SU-DHL-6 (cell line): ENCODE results near the gene TEAD1.

Experiments used
- H2AFZ ChIP-seq: fragments of 200-600 bp; sonication (generic); 2 replicates; pipeline ENCODE4 v1.6.1; 2014; ENCODE audit warnings: low read depth, mild to moderate bottlenecking, moderate library complexity, mixed read lengths, antibody characterized with exemption, low read length; ENCODE audit not compliant: severe bottlenecking
- H3F3A ChIP-seq: fragments of 200-600 bp; shearing (Covaris generic); 2 replicates; pipeline ENCODE4 v1.6.0; 2016; ENCODE audit warnings: antibody characterized with exemption, mild to moderate bottlenecking; ENCODE audit not compliant: insufficient read depth
- H3K27ac ChIP-seq: fragments of 200-600 bp; sonication (generic); 2 replicates; pipeline ENCODE4 v1.5.1; 2016; ENCODE audit warnings: low read depth, mild to moderate bottlenecking, low read length, moderate library complexity, mixed read lengths
- H3K27me3 ChIP-seq: fragments of 200-600 bp; sonication (generic), shearing (Covaris generic); 2 replicates; pipeline ENCODE4 v1.6.0; 2014; ENCODE audit warnings: mild to moderate bottlenecking, low read length
- H3K36me3 ChIP-seq: fragments of 200-600 bp; sonication (generic); 2 replicates; pipeline ENCODE4 v1.6.1; 2014; ENCODE audit warnings: mild to moderate bottlenecking, low read length, mixed read lengths
- H3K4me2 ChIP-seq: fragments of 300-600, 200-600 bp; shearing (Covaris generic), sonication (generic); 2 replicates; pipeline ENCODE4 v1.6.0; 2014; ENCODE audit warnings: low read length, low read depth, mild to moderate bottlenecking; ENCODE audit not compliant: poor library complexity, severe bottlenecking
- H3K4me3 ChIP-seq: fragments of 200-600 bp; sonication (generic); 2 replicates; pipeline ENCODE4 v1.5.1; 2014; ENCODE audit warnings: antibody characterized with exemption, low read length, mild to moderate bottlenecking, mixed read lengths; ENCODE audit not compliant: insufficient read depth, poor library complexity, severe bottlenecking
- H3K79me2 ChIP-seq: fragments of 200-600 bp; sonication (generic); 2 replicates; pipeline ENCODE4 v1.6.1; 2014; ENCODE audit warnings: mild to moderate bottlenecking, low read length, moderate library complexity; ENCODE audit not compliant: insufficient read depth
- H3K9ac ChIP-seq: fragments of 200-600 bp; sonication (generic); 2 replicates; pipeline ENCODE4 v1.7.0; 2014; ENCODE audit warnings: mild to moderate bottlenecking, low read length
- H3K9me2 ChIP-seq: fragments of 200-600 bp; sonication (generic); replicated peaks from 2 replicates; pipeline ENCODE4 v1.6.1; 2014; ENCODE audit warnings: low read length; ENCODE audit not compliant: insufficient read depth
- H3K9me3 ChIP-seq: fragments of 200-600 bp; sonication (generic); 2 replicates; pipeline ENCODE4 v1.6.1; 2014; ENCODE audit warnings: low read length, mixed read lengths; ENCODE audit not compliant: insufficient read depth
- H4K20me1 ChIP-seq: fragments of 200-600 bp; sonication (generic); 2 replicates; pipeline ENCODE4 v1.6.1; 2014; ENCODE audit warnings: low read depth, mild to moderate bottlenecking, antibody characterized with exemption, low read length, moderate library complexity, mixed read lengths
- CTCF ChIP-seq: fragments of 200-600 bp; sonication (generic); IDR thresholded peaks from one replicate; pipeline ENCODE4 v1.5.1; 2017; ENCODE audit warnings: antibody characterized with exemption, mild to moderate bottlenecking, low read length, moderate library complexity; ENCODE audit not compliant: insufficient read depth, poor library complexity, severe bottlenecking
- EZH2phosphoT487 ChIP-seq: fragments of 200-600 bp; sonication (generic), shearing (Covaris generic); conservative IDR thresholded peaks from 2 replicates; pipeline ENCODE4 v1.6.1; 2018; ENCODE audit warnings: mild to moderate bottlenecking, antibody characterized with exemption, low read length, moderate library complexity, mixed read lengths

Gene TEAD1

GRCh38 chr11:12750181-12750580 lies 76.0 kb downstream of the TEAD1 start:
- 0 out of 2 replicates have a peak, but pooled peaks cover 3% of the 10 kb centered on the region for H3K27me3 ChIP-seq
- TF ChIP-seq EZH2phosphoT487, result no peak
- no peak for TF ChIP-seq CTCF
- no peak overlapping the region for H3K4me2 ChIP-seq
- no peaks in the 10 kb centered on the region for H3K9me3 ChIP-seq
- H3K36me3 ChIP-seq, result no peaks in the 10 kb centered on the region
- H3K79me2 ChIP-seq, result no peaks in the 10 kb centered on the region
- H3K9ac ChIP-seq, result no peak overlapping the region
- H3K4me3 ChIP-seq, result no peak overlapping the region
- no peaks in the 10 kb centered on the region for H3K9me2 ChIP-seq
- H3K27ac ChIP-seq, result no peak overlapping the region
- H2AFZ ChIP-seq, result no peak overlapping the region
- no peaks in the 10 kb centered on the region for H4K20me1 ChIP-seq
- no peaks in the 10 kb centered on the region for H3F3A ChIP-seq

- no peaks in the 10 kb centered on the region for H3K36me3 ChIP-seq
- H3K9me2 ChIP-seq, result no peaks in the 10 kb centered on the region
- no peak overlapping the region for H2AFZ ChIP-seq
- H3F3A ChIP-seq, result no peaks in the 10 kb centered on the region
- H3K79me2 ChIP-seq, result no peaks in the 10 kb centered on the region
- H3K27ac ChIP-seq, result no peak overlapping the region
- H3K9ac ChIP-seq, result no peak overlapping the region
- H3K27me3 ChIP-seq, result no peaks in the 10 kb centered on the region
- H3K4me2 ChIP-seq, result no peak overlapping the region
- TF ChIP-seq EZH2phosphoT487 (no peak), CTCF (no peak)
- H3K4me3 ChIP-seq, result no peak overlapping the region
- no peaks in the 10 kb centered on the region for H4K20me1 ChIP-seq
- H3K9me3 ChIP-seq, result no peaks in the 10 kb centered on the region
These were observed 78.8 kb downstream of the TEAD1 start for GRCh38 chr11:12752868-12753524.

GRCh38 chr11:12754021-12754420 lies 79.8 kb downstream of the TEAD1 start:
- Histone ChIP-seq H3F3A (no peaks in the 10 kb centered on the region), H3K27ac (no peak overlapping the region), H3K36me3 (no peaks in the 10 kb centered on the region), H3K9ac (no peak overlapping the region), H3K79me2 (no peaks in the 10 kb centered on the region), H3K4me2 (no peak overlapping the region), H2AFZ (no peak overlapping the region), H3K4me3 (no peak overlapping the region), H3K9me2 (no peaks in the 10 kb centered on the region), H3K9me3 (no peaks in the 10 kb centered on the region), H3K27me3 (no peaks in the 10 kb centered on the region), H4K20me1 (no peaks in the 10 kb centered on the region)
- TF ChIP-seq CTCF (no peak), EZH2phosphoT487 (no peak)
